Ovary (tissue), 9 donors: Measurements from ENCODE around the gene GOT1. TPM values are rescaled to one million over a fixed set of nuclear protein-coding genes. Genes with fewer than 3 reads are reported as not detected.

Source experiments
- DNase-seq, 5 donors: peaks; one replicate each; pipeline ENCODE4 v3.0.0-alpha.2; 2019 to 2020
- H3K27ac ChIP-seq, 2 donors: fragments of 200-600 bp; one replicate each; pipeline versions ENCODE4 v1.5.1 to v1.8.0; 2019 to 2022
- H3K27me3 ChIP-seq: fragments of 200-600 bp; one replicate; pipeline ENCODE4 v1.8.0; 2022
- H3K36me3 ChIP-seq: fragments of 200-600 bp; sonication (generic); one replicate; pipeline ENCODE4 v1.5.1; 2019
- H3K4me1 ChIP-seq: one replicate; pipeline ENCODE4 v1.8.1; 2013; ENCODE audit warnings: mild to moderate bottlenecking, moderate library complexity; ENCODE audit not compliant: insufficient read depth
- H3K4me3 ChIP-seq: fragments of 200-600 bp; sonication (generic); one replicate; pipeline ENCODE4 v1.5.1; 2017
- H3K9me3 ChIP-seq, 2 donors: fragments of 200-600 bp in 1 of 2; sonication (generic) in 1 of 2; one replicate each; pipeline versions ENCODE4 v1.5.1 to v1.8.1; 2013 to 2019; ENCODE audit warnings: mild to moderate bottlenecking in 1 of 2, moderate library complexity in 1 of 2
- CTCF ChIP-seq, 3 donors: fragments of 450-650 bp in 2 of 3; fragments of 200-600 bp in 1 of 3; IDR thresholded peaks; one replicate each; pipeline versions ENCODE4 v1.5.1 to v1.8.0; 2016 to 2022; ENCODE audit warnings: antibody characterized with exemption in 3 of 3, mild to moderate bottlenecking in 1 of 3
- EP300 ChIP-seq: sonication (generic); formaldehyde crosslinking; IDR thresholded peaks from one replicate; pipeline ENCODE4 v1.6.1; 2017; ENCODE audit warnings: antibody characterized with exemption
- POLR2A ChIP-seq: fragments of 450-650 bp; IDR thresholded peaks from one replicate; pipeline ENCODE4 v1.6.1; 2017; ENCODE audit warnings: antibody characterized with exemption, mild to moderate bottlenecking, moderate library complexity
- whole genome bisulfite sequencing, 3 donors: extraction: QIAGEN DNeasy Blood & Tissue Kit in 1 of 3; methylation state at CpG; one replicate each; pipeline versions ENCODE4 v1.1.5 to v1.1.7; 2013 to 2017; 5-methylcytosine and 5-hydroxymethylcytosine counted together
- intact Hi-C, 4 donors: fragments of 100-400 bp; cut with DNase I; formaldehyde crosslinking; loops; one replicate each; pipeline versions ENCODE4 v1.11.0 to v1.15.1; 2022 to 2023
- polyA plus RNA-seq, 2 donors: library from polyadenylated mRNA; stranded (reverse); fragments of 200-250 nt in 1 of 2; fragments of 350-450 nt in 1 of 2; fragmentation: Illumina TruSeq in 1 of 2; extraction: RNeasy Lipid Tissue Mini Kit (QIAGEN cat#74804) in 1 of 2; gene quantifications; one replicate each; pipeline ENCODE4 v1.2.3, GENCODE V29; 2013 to 2014
- total RNA-seq, 7 donors: library from RNA; depleted of rRNA in 2 of 7; stranded (reverse); fragments of >200 nt in 2 of 7; fragmentation: NEBNext Ultra II Directional in 3 of 7; extraction: Animal tissue kit (Norgen Biotek cat#: 25700) in 3 of 7; gene quantifications; one replicate each; pipeline versions ENCODE4 v1.1.0 to v1.2.4, GENCODE V29; 2016 to 2023
- donor health status: DM: no; HTN: no; CAD: no; lungs with moderate emphysema.
- donor health status: DM: no; HTN: no; CAD: no.
- donor health status: Bipolar disorder and iron deficiency.
- donor health status: DM: yes; HTN: yes; CAD: no.
- donor health status: DM: no; HTN: no; CAD: no.
- donor health status: DM: yes; HTN: yes; CAD: no.

Gene GOT1
- total and polyA plus RNA-seq, 9 donors, result 12.5 to 80.4 (median 18.2) TPM

- intact Hi-C loops, result no loop called here
- H3K27me3 ChIP-seq, result no peaks in the 10 kb centered on the region
- TF ChIP-seq CTCF (IDR thresholded peaks at IDR 0.05) (no peak), POLR2A (no peak), EP300 (no peak)
- no peak overlapping the region for H3K27ac ChIP-seq
- no peaks in the 10 kb centered on the region for H3K36me3 ChIP-seq
- H3K9me3 ChIP-seq, result no peaks in the 10 kb centered on the region
- no peak overlapping the region for H3K4me3 ChIP-seq
- no peaks in the 10 kb centered on the region for H3K4me1 ChIP-seq
- 11 to 50% (median 35%) methylated on average over 1 of the region's 1 CpG for WGBS, 3 donors
- no peak for DNase-seq
Observed at GRCh38 chr10:99365311-99365710, 65.1 kb downstream of the GOT1 start.

- Histone ChIP-seq H3K4me3 (no peak overlapping the region), H3K27me3 (no peaks in the 10 kb centered on the region), H3K4me1 (no peaks in the 10 kb centered on the region), H3K36me3 (no peaks in the 10 kb centered on the region), H3K27ac (no peak overlapping the region), H3K9me3 (no peaks in the 10 kb centered on the region)
- TF ChIP-seq CTCF (IDR thresholded peaks at IDR 0.05) (no peak), EP300 (no peak), POLR2A (no peak)
- DNase-seq, result no peak
- intact Hi-C loops, result no loop called here
- WGBS, 3 donors, result 57 to 61% (median 57%) methylated on average over 4 of the region's 4 CpGs
Observed at GRCh38 chr10:99364125-99364524, 66.3 kb downstream of the GOT1 start.

- 62 to 67% (median 67%) methylated on average over 5 of the region's 5 CpGs for WGBS, 3 donors
- no peaks in the 10 kb centered on the region for H3K9me3 ChIP-seq
- DNase-seq, result no peak
- no peaks in the 10 kb centered on the region for H3K4me1 ChIP-seq
- no peak for TF ChIP-seq POLR2A
- no peak for TF ChIP-seq EP300
- TF ChIP-seq CTCF (IDR thresholded peaks at IDR 0.05), result no peak
- H3K27me3 ChIP-seq, result no peaks in the 10 kb centered on the region
- no peak overlapping the region for H3K4me3 ChIP-seq
- intact Hi-C loops, result no loop called here
- H3K36me3 ChIP-seq, result no peaks in the 10 kb centered on the region
- no peak overlapping the region for H3K27ac ChIP-seq
Observed at GRCh38 chr10:99360934-99361333, 69.5 kb downstream of the GOT1 start.

GRCh38 chr10:99358101-99358500, 72.3 kb downstream of the GOT1 start:
- Histone ChIP-seq H3K4me3 (no peak overlapping the region), H3K9me3 (no peaks in the 10 kb centered on the region), H3K27me3 (no peaks in the 10 kb centered on the region), H3K27ac (no peak overlapping the region), H3K4me1 (no peaks in the 10 kb centered on the region), H3K36me3 (no peaks in the 10 kb centered on the region)
- TF ChIP-seq POLR2A (no peak), CTCF (IDR thresholded peaks at IDR 0.05) (no peak), EP300 (no peak)
- intact Hi-C loops, result no loop called here
- DNase-seq, result no peak
- WGBS, 3 donors, result 50 to 56% (median 52%) methylated on average over 1 of the region's 1 CpG

GRCh38 chr10:99357691-99358090, 72.7 kb downstream of the GOT1 start:
- H3K27ac ChIP-seq, result no peak overlapping the region
- H3K27me3 ChIP-seq, result no peaks in the 10 kb centered on the region
- DNase-seq, result no peak
- 31% methylated on average over 3 of the region's 3 CpGs for WGBS, 3 donors
- no peaks in the 10 kb centered on the region for H3K4me1 ChIP-seq
- no peaks in the 10 kb centered on the region for H3K36me3 ChIP-seq
- TF ChIP-seq POLR2A (no peak), EP300 (no peak), CTCF (IDR thresholded peaks at IDR 0.05) (no peak)
- H3K4me3 ChIP-seq, result no peak overlapping the region
- H3K9me3 ChIP-seq, result no peaks in the 10 kb centered on the region
- intact Hi-C loops, result no loop called here
